Iris pigment epithelial cell (primary cell): ENCODE measurements around the gene CEP112.
A peak's percentile ranks its signal among the peaks of the same experiment; 100 is the strongest.

Experiments
- DNase-seq: peaks from one replicate; pipeline ENCODE4 v3.0.0-alpha.2; 2011; ENCODE audit warnings: low read depth

CEP112 gene

GRCh38 chr17:65988451-65988850, 203.5 kb downstream of the CEP112 start:
- DNase-seq, result no peak

- peak; percentile 54 for DNase-seq
These were observed 203.9 kb downstream of the CEP112 start for GRCh38 chr17:65987988-65988387.

- no peak for DNase-seq
These were observed 206.4 kb downstream of the CEP112 start for GRCh38 chr17:65985571-65985970.

- peak; percentile 74 for DNase-seq
These were observed 207.6 kb downstream of the CEP112 start for GRCh38 chr17:65984299-65984698.

GRCh38 chr17:65978871-65979270, 213.1 kb downstream of the CEP112 start:
- no peak for DNase-seq

GRCh38 chr17:65977041-65977440, 214.9 kb downstream of the CEP112 start:
- DNase-seq, result no peak

- DNase-seq, result no peak
These were observed 216.1 kb downstream of the CEP112 start for GRCh38 chr17:65975878-65976277.

GRCh38 chr17:65973237-65973636, 218.7 kb downstream of the CEP112 start:
- DNase-seq, result no peak

- DNase-seq, result no peak
These were observed 224.6 kb downstream of the CEP112 start for GRCh38 chr17:65967372-65967771.

GRCh38 chr17:65966072-65966695, 225.7 kb downstream of the CEP112 start:
- DNase-seq, result no peak

GRCh38 chr17:65963179-65963578, 228.8 kb downstream of the CEP112 start:
- no peak for DNase-seq

GRCh38 chr17:65959630-65960029, 232.3 kb downstream of the CEP112 start:
- DNase-seq, result no peak

- DNase-seq, result peak; percentile 76
These were observed 235.1 kb downstream of the CEP112 start for GRCh38 chr17:65956814-65957213.

GRCh38 chr17:65954148-65954449, 237.8 kb downstream of the CEP112 start:
- no peak for DNase-seq

- no peak for DNase-seq
These were observed 238.4 kb downstream of the CEP112 start for GRCh38 chr17:65953316-65954147.

- DNase-seq, result peak; percentile 23
These were observed 239.3 kb downstream of the CEP112 start for GRCh38 chr17:65952586-65952985.

GRCh38 chr17:65952015-65952414, 239.9 kb downstream of the CEP112 start:
- DNase-seq, result no peak

- no peak for DNase-seq
These were observed 244.1 kb downstream of the CEP112 start for GRCh38 chr17:65947831-65948230.

GRCh38 chr17:65942592-65942991, 249.3 kb downstream of the CEP112 start:
- DNase-seq, result peak; percentile 35

- DNase-seq, result no peak
These were observed 250.5 kb downstream of the CEP112 start for GRCh38 chr17:65941356-65941899.

GRCh38 chr17:65936013-65936412, 255.9 kb downstream of the CEP112 start:
- DNase-seq, result peak; percentile 58

- DNase-seq, result no peak
These were observed 258.6 kb downstream of the CEP112 start for GRCh38 chr17:65933290-65933689.
